GM19468 (cell line): ENCODE results near the gene OXCT1.
"Not testable (repeated sequence)": the region's sequence is repeated elsewhere in the genome, so short reads cannot be mapped to it uniquely, and the experiment has no call there.

Source experiments
- ATAC-seq: cut with Tn5 transposase; IDR thresholded peaks from one replicate; pipeline ENCODE4 v1.9.1; 2021; ENCODE audit warnings: mild to moderate bottlenecking, moderate library complexity, moderate number of reproducible peaks; ENCODE audit not compliant: unreplicated experiment; ENCODE audit errors: extremely low read depth

Gene OXCT1

GRCh38 chr5:41738710-41739354 lies 131.4 kb downstream of the OXCT1 start:
- ATAC-seq: no peak

- ATAC-seq: no peak
These were observed 133.6 kb downstream of the OXCT1 start for GRCh38 chr5:41736641-41737040.

- peak; percentile 58 for ATAC-seq
These were observed 135.0 kb downstream of the OXCT1 start for GRCh38 chr5:41735213-41735612.

GRCh38 chr5:41729381-41729780 lies 140.8 kb downstream of the OXCT1 start:
- not testable (repeated sequence) for ATAC-seq

- no peak for ATAC-seq
These were observed 141.9 kb downstream of the OXCT1 start for GRCh38 chr5:41728281-41728680.

- no peak for ATAC-seq
These were observed 147.8 kb downstream of the OXCT1 start for GRCh38 chr5:41722359-41722950.

DNA sequence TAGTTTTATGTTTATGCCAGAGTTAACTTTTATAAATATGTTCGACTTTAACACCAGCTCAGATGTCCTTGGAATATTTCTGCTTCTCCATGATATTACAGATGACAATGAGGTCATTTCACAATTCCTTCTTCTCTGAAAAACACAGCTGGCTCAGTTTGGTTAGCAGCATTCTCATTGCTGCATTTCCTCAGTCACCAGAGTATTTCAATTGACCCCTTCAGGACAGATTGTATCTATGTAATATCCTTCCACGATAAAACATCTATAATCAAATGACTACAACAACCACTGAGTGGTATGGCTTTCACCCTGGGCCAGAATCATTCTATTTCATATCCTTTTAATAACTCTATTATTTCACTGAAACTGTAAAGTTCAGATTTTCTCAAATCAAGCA lies 148.7 kb downstream of the OXCT1 start:
- no peak for ATAC-seq

DNA sequence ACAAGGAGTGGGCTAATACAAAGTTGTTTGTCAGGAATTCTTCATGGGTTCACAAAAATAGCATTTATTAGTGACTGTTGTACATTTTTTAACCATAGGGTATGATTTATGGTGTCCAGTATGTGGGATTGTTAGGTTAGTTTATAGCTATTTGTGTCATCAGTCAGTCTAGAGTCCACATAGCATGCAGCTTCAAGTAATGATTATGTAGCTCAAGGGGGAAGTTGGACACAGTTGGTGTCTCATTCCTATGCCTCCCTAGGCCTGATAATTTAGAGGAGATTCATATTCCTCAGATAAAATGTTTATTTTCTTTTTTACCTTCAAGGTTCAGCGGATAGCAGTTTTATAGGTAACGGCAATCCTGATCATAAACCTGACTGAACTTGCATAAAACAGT lies 153.8 kb downstream of the OXCT1 start:
- ATAC-seq: no peak

DNA sequence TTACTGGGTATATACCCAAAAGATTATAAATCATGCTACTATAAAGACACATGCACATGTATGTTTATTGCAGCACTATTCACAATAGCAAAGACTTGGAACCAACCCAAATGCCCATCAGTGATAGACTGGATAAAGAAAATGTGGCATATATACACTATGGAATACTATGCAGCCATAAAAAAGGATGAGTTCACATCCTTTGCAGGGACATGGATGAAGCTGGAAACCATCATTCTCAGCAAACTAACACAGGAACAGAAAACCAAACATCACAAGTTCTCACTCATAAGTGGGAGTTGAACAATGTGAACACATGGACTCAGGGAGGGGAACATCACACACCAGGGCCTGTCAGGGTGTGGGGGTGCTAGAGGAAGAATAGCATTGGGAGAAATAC lies 155.8 kb downstream of the OXCT1 start:
- not testable (repeated sequence) for ATAC-seq

DNA sequence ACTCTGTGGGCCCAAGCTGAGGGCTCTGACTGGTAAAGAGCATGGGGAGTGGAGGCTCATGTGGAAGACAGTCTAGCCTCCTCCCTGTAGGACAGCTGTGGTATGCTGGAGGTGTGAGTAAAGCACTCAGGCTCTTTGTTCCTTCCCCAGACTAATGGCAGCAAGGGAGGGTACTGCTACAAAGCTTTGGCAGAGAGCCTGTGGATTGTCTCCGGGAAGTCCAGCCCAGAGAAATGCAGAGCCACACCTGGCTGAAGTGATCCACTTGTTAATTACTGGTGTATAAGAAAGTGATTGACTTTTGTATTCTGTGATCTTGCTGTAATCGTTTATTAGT lies 161.7 kb downstream of the OXCT1 start:
- ATAC-seq: no peak

DNA sequence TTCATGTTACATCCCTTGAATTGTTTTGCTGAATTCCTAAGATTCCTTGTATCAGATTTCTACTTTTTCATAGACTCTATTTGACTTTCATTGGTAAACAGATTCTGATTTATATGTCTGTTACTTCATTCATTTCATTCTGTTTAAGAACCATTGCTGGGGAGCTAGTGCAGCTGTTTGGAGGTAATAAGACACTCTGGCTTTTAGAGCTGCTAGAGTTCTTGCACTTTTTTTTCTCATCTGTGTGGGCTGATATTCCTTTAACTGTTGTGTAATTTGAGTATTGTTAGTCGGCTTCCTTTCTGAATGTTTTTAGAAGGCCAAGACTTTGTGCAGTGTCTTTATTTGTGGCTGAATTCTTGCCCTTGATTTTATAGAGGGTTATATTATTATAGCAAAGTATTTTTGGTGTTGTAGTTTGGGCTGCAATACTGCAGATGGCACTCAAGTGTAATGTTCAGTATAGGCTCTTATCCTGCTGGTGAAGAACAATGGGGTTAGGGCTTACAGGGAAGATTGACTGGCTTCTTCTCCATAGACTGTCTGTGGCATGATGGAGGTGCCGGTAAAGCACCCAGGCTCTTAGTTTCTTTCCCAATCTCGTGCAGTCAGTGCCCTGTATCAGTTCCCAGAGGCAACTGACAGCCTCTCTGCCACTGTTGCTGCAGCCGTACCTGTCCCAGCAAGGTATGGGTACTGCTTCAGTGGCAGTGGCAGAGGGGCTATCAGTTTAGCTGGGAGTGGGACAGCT lies 162.2 kb downstream of the OXCT1 start:
- ATAC-seq: peak; percentile 68

DNA sequence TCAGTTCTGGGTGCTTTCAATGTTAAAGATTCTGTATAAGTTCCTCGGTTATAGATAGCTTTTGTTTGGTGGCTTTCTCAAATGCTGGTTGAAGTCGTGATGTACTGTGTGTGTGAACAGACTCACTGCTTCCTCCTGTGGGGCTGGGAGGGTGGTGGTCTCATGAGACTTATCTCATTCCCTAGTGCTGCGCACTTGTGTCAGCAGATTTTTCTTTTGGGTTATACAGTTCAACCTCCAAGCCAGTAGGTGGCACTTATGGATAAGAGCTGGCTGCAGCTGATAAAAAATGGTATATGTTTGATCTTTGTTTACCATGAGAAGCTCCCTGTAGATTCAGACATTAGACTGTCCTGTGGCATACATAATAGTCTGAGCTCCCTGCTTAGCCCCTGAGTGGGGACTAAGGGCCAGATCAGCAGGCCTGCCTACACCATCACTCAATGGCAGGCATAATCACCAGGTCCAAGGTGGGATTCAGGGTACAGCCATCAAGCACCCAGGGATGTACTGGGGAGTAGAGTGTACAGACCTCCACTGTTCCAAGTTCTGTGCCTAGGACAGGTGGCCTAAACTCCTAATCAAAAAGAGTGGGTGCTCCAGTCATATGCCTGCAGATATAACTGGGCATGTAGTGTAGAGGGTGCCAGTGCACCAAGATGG lies 174.2 kb downstream of the OXCT1 start:
- ATAC-seq: peak; percentile 61

DNA sequence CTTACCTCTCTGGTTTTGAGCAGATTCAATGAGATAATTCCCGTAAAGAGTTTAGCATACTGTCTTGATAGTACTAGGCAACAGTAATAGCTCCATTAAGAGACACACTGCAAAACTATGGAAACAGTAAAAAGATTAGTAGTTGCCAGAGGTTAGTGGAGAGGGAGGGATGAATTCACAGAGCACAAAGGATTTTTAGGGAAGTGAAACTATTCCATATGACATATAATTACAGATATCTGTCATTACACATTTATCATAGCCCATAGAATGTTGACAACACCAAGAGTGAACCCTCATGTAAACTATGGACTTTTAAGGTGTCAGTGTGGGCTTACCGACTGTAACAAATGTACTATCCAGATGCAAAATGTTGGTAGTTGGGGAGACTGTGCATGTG lies 183.5 kb downstream of the OXCT1 start:
- no peak for ATAC-seq

DNA sequence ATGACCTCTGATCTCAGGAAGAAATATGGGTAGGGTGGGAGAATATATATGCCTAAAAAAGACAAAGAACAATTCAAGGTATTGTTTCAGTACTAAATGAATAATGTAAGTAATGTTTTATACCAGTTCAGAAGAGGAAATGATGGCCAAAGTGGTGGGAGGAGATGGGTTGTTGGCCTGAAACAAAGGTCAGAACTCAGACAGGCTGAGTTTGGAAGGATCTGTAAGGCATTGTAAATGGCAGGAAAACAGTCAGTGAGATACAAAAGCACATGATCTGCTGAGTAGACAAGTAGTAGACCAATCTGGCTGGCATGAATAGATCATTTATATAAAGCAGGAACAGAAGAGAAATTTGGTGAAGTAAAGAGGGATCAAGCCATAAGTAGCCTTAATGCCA lies 184.0 kb downstream of the OXCT1 start:
- no peak for ATAC-seq

DNA sequence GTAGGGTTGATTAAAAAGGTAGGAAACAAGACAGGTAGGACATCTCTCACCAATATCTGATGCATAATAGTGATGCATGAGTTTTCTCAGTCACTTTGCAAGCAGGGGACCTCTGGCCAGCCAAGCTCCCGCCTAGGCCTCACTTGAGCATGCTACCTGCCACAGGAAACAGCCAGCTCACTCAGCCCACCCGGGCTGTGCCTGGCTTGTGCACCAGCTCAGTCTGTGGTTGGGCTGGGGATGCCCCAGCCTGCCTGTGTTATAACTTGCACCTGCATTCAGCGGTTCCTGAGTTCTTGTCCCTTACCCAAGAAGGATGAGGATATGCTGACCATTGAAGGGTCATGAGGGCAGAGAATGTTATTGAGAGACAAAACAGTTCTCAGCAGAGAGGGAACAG lies 187.0 kb downstream of the OXCT1 start:
- ATAC-seq: peak; percentile 56

DNA sequence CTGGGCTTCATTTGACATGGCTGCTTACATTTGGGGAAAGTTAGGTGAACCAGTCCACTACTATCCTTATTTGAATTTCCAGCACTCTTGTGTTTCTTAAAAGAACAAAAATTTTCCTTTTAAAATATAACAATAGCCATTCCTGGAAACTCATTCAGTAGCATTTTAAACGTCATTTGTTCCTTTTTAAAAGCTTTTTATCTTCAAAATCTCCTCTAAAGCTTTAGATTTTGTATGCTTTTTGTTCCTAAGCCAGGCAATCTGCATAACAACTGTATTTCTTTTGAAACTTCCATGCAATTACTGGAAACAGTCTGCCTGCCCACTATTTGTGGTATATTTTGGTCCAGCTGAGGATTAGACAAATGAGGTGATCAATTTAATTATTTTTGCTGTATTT lies 187.6 kb downstream of the OXCT1 start:
- ATAC-seq: no peak

- ATAC-seq: no peak
These were observed 188.4 kb downstream of the OXCT1 start for GRCh38 chr5:41681840-41682239.
